Muscle layer of colon (tissue), 2 donors: ENCODE measurements around the gene CCDC185.

Source experiments
- H3K27ac ChIP-seq: one replicate; pipeline ENCODE4 v1.7.0; 2013; ENCODE audit warnings: low read depth, mild to moderate bottlenecking, low read length, moderate library complexity
- H3K27me3 ChIP-seq, 2 donors: one replicate each; pipeline ENCODE4 v1.7.0; 2013; ENCODE audit warnings: low read length in 2 of 2, mild to moderate bottlenecking in 2 of 2; ENCODE audit not compliant: insufficient read depth in 2 of 2, control insufficient read depth in 1 of 2
- H3K36me3 ChIP-seq: one replicate; pipeline ENCODE4 v1.7.0; 2013; ENCODE audit warnings: mild to moderate bottlenecking, low read length; ENCODE audit not compliant: insufficient read depth
- H3K4me1 ChIP-seq: one replicate; pipeline ENCODE4 v1.7.0; 2013; ENCODE audit warnings: mild to moderate bottlenecking, low read length; ENCODE audit not compliant: insufficient read depth
- H3K4me3 ChIP-seq, 2 donors: one replicate each; pipeline ENCODE4 v1.7.0; 2013; ENCODE audit warnings: low read length in 2 of 2, low read depth in 1 of 2, mild to moderate bottlenecking in 1 of 2, moderate library complexity in 1 of 2
- H3K9ac ChIP-seq: one replicate; pipeline ENCODE4 v1.7.0; 2013; ENCODE audit warnings: low read length
- H3K9me3 ChIP-seq: one replicate; pipeline ENCODE4 v1.7.0; 2013; ENCODE audit warnings: mild to moderate bottlenecking, low read length
- donor health status: abdominal sarcoma.
- donor health status: Adenocarcinoma of cecum.

The CCDC185 gene

GRCh38 chr1:223419115-223419514 is 25.9 kb downstream of the CCDC185 start:
- Histone ChIP-seq H3K4me3 (no peak overlapping the region), H3K4me1 (no peaks in the 10 kb centered on the region), H3K27me3 (no peaks in the 10 kb centered on the region), H3K27ac (no peak overlapping the region), H3K36me3 (no peaks in the 10 kb centered on the region), H3K9me3 (no peaks in the 10 kb centered on the region), H3K9ac (no peak overlapping the region)

DNA sequence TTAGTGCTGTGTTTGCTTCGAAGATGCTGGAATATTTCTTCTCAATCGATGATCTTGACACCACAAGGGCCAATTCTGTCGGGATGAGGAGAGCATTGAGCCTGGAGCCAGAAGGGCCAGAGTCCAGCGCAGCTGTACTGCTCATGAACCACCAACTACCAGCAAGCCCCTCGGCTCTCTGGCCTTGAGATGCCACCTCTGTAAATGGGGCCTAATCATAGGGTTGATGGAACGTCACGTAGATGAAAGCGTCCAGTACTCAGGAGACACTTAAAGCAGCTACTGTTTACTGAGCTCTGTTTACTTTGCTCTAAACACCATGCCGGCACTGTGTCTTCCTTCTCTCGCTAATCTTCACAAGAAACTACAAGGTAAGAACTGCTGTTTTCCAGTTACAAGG is 26.3 kb downstream of the CCDC185 start:
- Histone ChIP-seq H3K9ac (no peak overlapping the region), H3K4me1 (peaks cover 3% of the 10 kb centered on the region), H3K9me3 (no peaks in the 10 kb centered on the region), H3K27me3 (no peaks in the 10 kb centered on the region), H3K4me3 (no peak overlapping the region), H3K27ac (no peak overlapping the region), H3K36me3 (no peaks in the 10 kb centered on the region)

GRCh38 chr1:223421025-223421424 is 27.8 kb downstream of the CCDC185 start:
- Histone ChIP-seq H3K27ac (no peak overlapping the region), H3K4me1 (peaks cover 9% of the 10 kb centered on the region), H3K4me3 (no peak overlapping the region), H3K9ac (no peak overlapping the region), H3K27me3 (no peaks in the 10 kb centered on the region), H3K36me3 (no peaks in the 10 kb centered on the region), H3K9me3 (no peaks in the 10 kb centered on the region)

- no peak overlapping the region for H3K27ac ChIP-seq
- no peak overlapping the region for H3K9ac ChIP-seq
- no peaks in the 10 kb centered on the region for H3K36me3 ChIP-seq
- H3K27me3 ChIP-seq, result no peaks in the 10 kb centered on the region
- no peak overlapping the region for H3K4me3 ChIP-seq
- H3K9me3 ChIP-seq, result no peaks in the 10 kb centered on the region
- peaks cover 9% of the 10 kb centered on the region for H3K4me1 ChIP-seq
Observed at GRCh38 chr1:223421676-223422075, 28.5 kb downstream of the CCDC185 start.

GRCh38 chr1:223422911-223423310 is 29.7 kb downstream of the CCDC185 start:
- no peaks in the 10 kb centered on the region for H3K27me3 ChIP-seq

GRCh38 chr1:223423641-223424233 is 30.5 kb downstream of the CCDC185 start:
- Histone ChIP-seq H3K4me1 (peaks cover 20% of the 10 kb centered on the region), H3K9ac (no peak overlapping the region), H3K9me3 (no peaks in the 10 kb centered on the region), H3K36me3 (no peaks in the 10 kb centered on the region), H3K27ac (no peak overlapping the region), H3K4me3 (no peak overlapping the region), H3K27me3 (no peaks in the 10 kb centered on the region)

More at GRCh38 chr1:223422911-223423310, 29.7 kb downstream of the CCDC185 start:
- H3K4me3 ChIP-seq, result no peak overlapping the region
- no peaks in the 10 kb centered on the region for H3K36me3 ChIP-seq
- H3K9me3 ChIP-seq, result no peaks in the 10 kb centered on the region
- peaks cover 14% of the 10 kb centered on the region for H3K4me1 ChIP-seq
- no peak overlapping the region for H3K9ac ChIP-seq
- H3K27ac ChIP-seq, result no peak overlapping the region

DNA sequence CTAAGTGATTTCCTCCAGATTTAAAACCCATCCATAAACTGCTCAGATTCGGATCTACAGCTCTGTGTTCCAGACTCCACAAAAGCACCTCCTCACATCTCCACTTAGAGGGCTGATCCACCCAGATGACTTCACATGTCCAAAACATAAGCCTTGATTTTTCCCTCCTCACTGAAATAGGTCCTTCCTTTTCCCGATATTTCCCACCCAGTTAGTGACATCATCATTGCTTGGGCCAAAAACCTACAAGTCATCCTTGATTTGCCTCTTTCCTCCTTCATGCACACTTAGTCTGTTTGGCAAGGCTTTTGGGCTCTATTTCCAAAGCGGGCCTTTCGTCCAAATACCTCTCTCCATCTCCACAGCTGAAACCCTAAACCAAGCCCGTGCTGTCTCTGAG is 32.3 kb downstream of the CCDC185 start:
- H3K27me3 ChIP-seq, result no peaks in the 10 kb centered on the region
- H3K36me3 ChIP-seq, result no peaks in the 10 kb centered on the region
- H3K9me3 ChIP-seq, result no peaks in the 10 kb centered on the region
- no peak overlapping the region for H3K27ac ChIP-seq
- no peak overlapping the region for H3K9ac ChIP-seq
- no peak overlapping the region for H3K4me3 ChIP-seq
- H3K4me1 ChIP-seq, result peaks cover 38% of the 10 kb centered on the region

DNA sequence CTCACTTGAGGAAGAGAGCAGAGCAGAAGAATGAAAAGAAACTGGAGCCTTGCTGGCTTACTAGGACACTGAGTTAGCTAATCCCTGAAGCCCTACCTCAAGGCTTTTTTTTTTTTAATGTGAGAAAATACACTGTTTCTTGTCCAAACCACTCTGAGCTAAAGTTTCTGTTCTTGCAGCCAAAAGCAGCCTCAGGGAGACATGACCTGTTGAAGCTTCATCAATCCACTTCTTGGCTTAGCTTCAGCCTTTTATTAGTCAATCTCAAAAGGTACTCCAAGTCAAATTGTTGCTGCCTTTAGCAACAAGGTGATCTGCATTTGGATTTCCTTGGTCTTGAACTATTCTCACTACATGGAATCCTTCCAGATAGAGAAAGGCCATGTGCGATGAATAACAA is 33.7 kb downstream of the CCDC185 start:
- H3K9ac ChIP-seq, result no peak overlapping the region
- no peaks in the 10 kb centered on the region for H3K27me3 ChIP-seq
- H3K4me3 ChIP-seq, result no peak overlapping the region
- peaks cover 48% of the 10 kb centered on the region for H3K4me1 ChIP-seq
- no peaks in the 10 kb centered on the region for H3K9me3 ChIP-seq
- no peaks in the 10 kb centered on the region for H3K36me3 ChIP-seq
- H3K27ac ChIP-seq, result no peak overlapping the region

- Histone ChIP-seq H3K27ac (no peak overlapping the region), H3K9ac (no peak overlapping the region), H3K36me3 (no peaks in the 10 kb centered on the region), H3K9me3 (no peaks in the 10 kb centered on the region), H3K27me3 (no peaks in the 10 kb centered on the region), H3K4me3 (no peak overlapping the region), H3K4me1 (peaks cover 51% of the 10 kb centered on the region)
Observed at GRCh38 chr1:223429313-223429731, 36.1 kb downstream of the CCDC185 start.

GRCh38 chr1:223429821-223430220 is 36.6 kb downstream of the CCDC185 start:
- Histone ChIP-seq H3K9me3 (no peaks in the 10 kb centered on the region), H3K4me1 (peaks cover 46% of the 10 kb centered on the region), H3K36me3 (no peaks in the 10 kb centered on the region), H3K4me3 (no peak overlapping the region), H3K27ac (no peak overlapping the region), H3K27me3 (no peaks in the 10 kb centered on the region), H3K9ac (no peak overlapping the region)

DNA sequence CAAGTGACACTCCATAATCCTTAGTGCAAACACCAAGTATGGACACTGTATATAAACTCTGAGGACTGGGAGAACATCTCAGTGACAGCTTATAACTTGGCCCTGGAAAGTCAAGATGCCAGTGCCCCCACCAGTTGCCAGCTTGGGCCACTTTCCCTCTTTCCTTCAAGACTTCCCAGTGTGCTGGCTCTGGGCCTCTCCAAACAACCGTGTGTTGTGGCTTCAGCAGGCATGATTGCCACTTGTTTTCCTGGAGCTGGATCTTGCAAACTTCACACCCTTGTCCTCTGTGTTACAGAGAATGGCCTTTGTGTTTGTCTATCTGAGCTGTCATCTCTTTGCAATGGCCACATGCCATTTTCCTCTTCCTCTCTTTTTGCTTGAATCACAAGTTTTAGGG is 37.0 kb downstream of the CCDC185 start:
- Histone ChIP-seq H3K36me3 (no peaks in the 10 kb centered on the region), H3K9ac (no peak overlapping the region), H3K9me3 (no peaks in the 10 kb centered on the region), H3K27me3 (no peaks in the 10 kb centered on the region), H3K4me3 (no peak overlapping the region), H3K4me1 (peaks cover 44% of the 10 kb centered on the region), H3K27ac (peak overlapping the region; percentile 32)

GRCh38 chr1:223437151-223437550 is 43.9 kb downstream of the CCDC185 start:
- peaks cover 0 to 4% of the 10 kb centered on the region in 2 donors for H3K27me3 ChIP-seq
- no peak overlapping the region for H3K9ac ChIP-seq
- no peak overlapping the region for H3K4me3 ChIP-seq
- H3K4me1 ChIP-seq, result peaks cover 4% of the 10 kb centered on the region
- H3K36me3 ChIP-seq, result no peaks in the 10 kb centered on the region
- H3K27ac ChIP-seq, result no peak overlapping the region
- no peaks in the 10 kb centered on the region for H3K9me3 ChIP-seq
